Activated CD4-positive, alpha-beta T cell treated with anti-CD3 and anti-CD28 coated beads for 24 hours (primary cell): ENCODE measurements around the gene FAM89B.
"Not testable (repeated sequence)": the region's sequence is repeated elsewhere in the genome, so short reads cannot be mapped to it uniquely, and the experiment has no call there.

Experiments used
- DNase-seq, 2 donors: peaks; one replicate each; pipeline ENCODE4 v3.0.0-alpha.2; 2020; ENCODE audit warnings: low read depth in 2 of 2

Gene FAM89B

GRCh38 chr11:65572356-65573051, at the start of gene FAM89B:
Gene FAM89B (plus strand): TSS chr11:65572538. CDS start chr11:65572670, 132 bp downstream.
- peak; percentile 76 to 85 for DNase-seq

DNA sequence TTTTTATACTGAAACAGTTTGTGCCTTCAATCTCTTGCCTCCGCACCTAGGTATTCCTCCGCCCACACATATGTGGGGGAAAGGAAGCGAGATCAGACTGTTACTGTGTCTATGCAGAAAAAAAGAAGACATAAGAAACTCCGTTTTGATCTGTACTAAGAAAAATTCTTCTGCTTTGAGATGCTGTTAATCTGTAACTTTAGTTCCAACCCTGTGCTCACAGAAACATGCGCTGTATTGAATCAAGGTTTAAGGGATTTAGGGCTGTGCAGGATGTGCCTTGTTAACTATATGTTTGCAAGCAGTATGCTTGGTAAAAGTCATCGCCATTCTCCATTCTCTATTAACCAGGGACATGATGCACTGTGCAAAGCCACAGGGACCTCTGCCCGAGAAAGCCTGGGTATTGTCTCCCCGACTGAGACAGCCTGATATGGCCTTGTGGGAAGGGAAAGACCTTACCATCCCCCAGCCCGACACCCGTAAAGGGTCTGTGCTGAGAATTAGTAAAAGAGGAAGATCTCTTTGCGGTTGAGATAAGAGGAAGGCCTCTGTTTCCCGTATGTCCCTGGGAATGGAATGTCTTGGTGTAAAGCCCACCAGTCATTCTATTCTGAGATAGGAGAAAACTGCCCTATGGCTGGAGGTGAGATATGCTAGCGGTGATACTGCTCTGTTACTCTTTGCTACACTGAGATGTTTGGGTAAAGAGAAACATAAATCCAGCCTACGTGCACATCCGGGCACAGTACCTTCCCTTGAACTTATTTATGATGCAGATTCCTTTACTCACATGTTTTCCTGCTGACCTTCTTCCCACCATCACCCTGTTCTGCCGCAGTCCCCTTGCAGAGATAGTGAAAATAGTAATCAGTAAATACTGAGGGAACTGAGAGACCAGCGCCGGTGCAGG, 49.4 kb upstream of the FAM89B start:
- not testable (repeated sequence) for DNase-seq

DNA sequence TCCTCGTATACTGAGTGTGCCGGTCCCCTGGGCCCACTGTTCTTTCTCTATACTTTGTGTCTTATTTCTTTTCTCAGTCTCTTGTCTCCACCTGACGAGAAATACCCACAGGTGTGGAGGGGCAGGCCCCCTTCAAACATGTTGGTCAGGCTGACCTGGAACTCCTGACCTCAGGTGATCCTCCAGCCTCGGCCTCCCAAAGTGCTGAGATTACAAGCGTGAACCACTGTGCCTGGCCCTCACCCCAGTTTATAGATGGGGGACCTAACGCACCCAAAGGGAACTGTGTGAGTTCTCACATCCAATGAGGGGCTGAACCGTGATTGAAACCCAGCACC, 48.7 kb upstream of the FAM89B start:
- DNase-seq, result not testable (repeated sequence)

DNA sequence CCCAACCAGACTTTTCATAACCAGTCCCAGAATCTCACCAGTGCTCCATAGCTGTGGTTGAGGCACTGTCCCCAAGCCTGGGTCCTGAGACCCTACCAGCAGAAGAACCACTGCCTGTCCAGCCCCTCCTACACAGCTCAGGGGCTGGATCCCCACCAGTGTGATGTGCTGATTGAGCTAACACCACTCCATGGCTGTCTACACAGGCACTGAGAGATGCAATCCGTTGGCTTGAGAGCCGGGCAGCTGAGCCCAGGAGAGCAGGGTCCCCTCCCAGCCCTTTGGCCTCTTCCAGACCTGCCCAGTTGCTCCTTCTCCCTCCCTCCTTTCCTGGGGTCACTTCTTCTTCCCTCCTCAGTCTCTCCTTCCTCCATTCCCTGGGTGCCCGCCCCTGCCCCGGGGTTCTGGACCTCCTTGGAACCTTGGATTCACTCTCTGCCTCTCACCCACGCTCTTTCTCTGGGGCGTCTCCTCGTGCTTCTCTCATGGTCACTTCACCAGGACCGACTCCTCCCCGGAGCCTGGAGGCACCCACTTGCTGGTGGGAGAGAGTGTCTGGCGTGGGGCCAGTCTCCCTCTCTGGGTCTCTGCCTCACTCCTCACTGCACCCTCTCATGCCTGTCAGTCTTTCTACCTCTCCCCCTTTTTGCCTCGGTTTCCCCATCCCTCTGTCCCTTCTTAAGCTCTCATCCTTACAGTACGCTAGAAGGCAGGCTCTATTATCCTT, 48.2 kb upstream of the FAM89B start:
- no peak for DNase-seq

GRCh38 chr11:65524741-65525545, 47.4 kb upstream of the FAM89B start, which contains the start of gene SCYL1:
Gene SCYL1 (plus strand): TSS chr11:65525083. CDS start chr11:65525154, 71 bp downstream.
- peak; percentile 68 to 74 for DNase-seq

DNA sequence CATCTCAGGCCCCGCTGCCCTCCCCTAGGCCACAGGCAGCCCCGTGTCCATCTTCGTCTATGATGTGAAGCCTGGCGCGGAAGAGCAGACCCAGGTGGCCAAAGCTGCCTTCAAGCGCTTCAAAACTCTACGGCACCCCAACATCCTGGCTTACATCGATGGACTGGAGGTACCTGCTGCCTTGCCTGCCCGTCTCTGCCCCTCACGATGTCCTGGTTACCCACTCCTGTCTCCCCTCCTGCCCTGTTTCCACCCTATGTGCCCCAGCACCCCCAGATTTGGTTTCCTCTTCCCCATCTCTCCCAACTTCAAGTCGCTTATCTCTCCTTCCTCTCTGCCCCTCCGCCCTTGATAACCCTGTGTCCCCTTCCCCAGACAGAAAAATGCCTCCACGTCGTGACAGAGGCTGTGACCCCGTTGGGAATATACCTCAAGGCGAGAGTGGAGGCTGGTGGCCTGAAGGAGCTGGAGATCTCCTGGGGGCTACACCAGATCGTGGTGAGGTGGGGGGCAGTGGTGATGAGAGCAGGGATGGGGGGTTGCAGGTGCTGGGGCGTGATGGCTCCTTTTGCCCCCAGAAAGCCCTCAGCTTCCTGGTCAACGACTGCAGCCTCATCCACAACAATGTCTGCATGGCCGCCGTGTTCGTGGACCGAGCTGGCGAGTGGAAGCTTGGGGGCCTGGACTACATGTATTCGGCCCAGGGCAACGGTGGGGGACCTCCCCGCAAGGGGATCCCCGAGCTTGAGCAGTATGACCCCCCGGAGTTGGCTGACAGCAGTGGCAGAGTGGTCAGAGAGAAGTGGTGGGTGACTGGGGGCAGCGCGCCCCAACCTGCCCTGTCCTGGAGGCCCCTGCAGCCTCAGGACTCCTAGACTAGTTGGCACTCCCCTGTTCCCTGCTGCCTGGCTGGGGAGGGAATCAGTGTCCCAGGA, 46.5 kb upstream of the FAM89B start:
- no peak for DNase-seq

- no peak for DNase-seq
Observed at GRCh38 chr11:65526744-65527143, 45.6 kb upstream of the FAM89B start.

DNA sequence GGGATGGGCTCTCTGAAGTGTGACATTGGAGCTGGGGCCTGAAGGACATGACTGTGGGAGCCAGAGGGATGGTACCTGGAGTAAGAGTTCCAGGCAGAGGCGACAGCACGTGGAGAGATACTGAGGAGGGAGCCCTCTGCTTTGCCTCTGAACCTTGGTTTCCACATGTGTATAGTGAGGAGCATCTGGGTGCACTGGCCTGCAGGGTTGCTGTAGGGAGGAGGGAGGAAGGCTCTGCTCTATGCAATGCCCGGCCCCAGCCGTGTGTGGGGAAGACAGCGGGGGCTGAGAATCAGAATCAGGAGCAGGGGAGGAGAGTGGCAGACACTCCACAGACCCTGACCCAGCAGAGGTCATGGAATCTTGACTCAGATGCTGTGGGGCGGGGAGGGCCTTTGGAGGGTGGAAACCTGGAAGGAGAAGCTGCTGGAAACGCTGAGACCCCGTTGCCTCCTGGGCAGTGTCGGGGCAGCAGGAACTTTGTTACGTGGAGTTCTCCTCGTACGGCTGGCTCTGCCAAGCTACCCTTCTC, 43.5 kb upstream of the FAM89B start:
- DNase-seq, result no peak

DNA sequence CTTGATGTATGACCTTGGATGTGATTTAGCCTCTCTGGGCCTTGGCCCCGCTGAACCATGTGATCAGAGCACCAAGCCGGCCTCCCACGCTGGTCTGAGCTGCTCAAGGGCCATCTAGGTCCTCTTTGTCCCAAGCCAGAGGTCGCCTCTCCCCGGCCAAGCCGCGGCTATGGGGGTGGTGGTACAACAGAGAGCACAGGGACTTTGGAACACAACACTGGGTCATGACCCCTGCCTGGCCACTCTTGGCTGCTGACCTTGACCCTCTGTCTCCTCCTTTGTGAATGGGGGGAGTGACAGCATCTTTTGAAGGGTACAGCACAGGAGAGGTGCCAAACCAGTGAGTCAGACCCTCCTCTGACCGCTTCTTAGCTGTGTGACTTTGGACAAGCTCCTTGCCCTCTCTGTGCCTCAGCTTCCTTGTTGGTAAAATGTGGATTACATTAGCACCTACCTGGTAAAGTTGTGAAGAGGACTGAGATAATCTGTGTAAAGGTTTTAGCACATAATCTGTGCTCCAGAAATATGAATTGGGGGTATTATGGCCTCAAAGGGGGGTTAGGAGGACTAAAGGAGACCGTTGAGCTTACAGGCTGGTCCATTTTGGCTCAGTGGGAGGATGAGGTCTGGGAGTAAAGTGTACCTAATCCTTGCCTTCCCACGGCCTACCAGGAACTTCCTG, 42.7 kb upstream of the FAM89B start:
- DNase-seq, result no peak

DNA sequence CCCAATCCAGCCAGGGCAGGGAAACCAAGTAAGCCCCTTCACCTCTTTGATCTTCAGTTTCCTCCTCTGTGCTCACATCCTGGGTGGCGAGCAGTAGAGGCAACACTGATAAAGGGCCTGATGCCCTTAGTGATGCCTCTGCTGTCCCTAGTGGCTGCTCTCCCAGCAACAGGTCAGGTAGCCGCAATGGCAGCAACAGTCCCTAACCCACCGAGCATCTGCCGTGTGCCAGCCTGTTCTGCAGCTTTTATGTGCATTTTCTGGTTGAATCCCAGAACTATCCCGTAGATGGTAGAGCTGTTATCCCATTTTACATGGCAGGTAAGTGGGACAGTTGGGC, 42.2 kb upstream of the FAM89B start:
- DNase-seq, result no peak

GRCh38 chr11:65532388-65533064, 39.8 kb upstream of the FAM89B start:
- DNase-seq, result no peak

DNA sequence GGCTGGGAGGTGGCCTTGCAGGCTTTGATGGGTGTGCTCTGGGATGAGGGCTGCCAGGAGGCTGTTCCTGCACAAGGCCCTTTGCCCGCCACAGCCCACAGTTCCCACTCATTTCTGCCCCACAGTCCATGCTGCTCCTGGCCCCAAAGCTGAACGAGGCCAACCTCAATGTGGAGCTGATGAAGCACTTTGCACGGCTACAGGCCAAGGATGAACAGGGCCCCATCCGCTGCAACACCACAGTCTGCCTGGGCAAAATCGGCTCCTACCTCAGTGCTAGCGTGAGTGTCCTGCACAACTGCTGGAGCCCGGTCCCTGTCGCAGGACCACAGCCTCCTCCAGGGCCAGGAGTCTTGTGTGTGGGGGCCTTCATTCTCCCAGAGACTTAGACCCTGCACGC, 37.2 kb upstream of the FAM89B start:
- no peak for DNase-seq

- no peak for DNase-seq
Observed at GRCh38 chr11:65536412-65537295, 35.7 kb upstream of the FAM89B start.

GRCh38 chr11:65537296-65537597, 35.1 kb upstream of the FAM89B start:
- DNase-seq, result no peak

DNA sequence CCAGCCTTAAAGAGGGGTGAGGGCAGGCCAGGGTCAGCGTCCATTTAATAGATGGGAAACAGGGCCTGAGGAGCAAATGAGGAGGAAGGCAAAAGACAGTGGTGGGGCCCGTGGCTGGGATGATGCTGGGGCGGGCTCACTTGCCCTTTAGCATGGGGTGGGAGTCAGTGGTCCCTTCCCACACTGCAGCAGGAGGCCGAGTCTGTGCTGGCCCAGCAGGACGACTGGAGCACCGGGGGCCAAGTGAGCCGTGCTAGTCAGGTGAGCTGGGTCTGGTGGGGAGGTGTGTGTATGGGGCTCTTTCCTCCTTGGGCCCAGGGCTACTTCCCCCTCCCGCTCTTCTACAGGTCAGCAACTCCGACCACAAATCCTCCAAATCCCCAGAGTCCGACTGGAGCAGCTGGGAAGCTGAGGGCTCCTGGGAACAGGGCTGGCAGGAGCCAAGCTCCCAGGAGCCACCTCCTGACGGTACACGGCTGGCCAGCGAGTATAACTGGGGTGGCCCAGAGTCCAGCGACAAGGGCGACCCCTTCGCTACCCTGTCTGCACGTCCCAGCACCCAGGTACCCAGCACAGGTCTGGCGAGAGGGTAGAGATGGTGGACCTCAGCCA, 34.6 kb upstream of the FAM89B start:
- no peak for DNase-seq

GRCh38 chr11:65538232-65538914, 34.0 kb upstream of the FAM89B start:
- DNase-seq, result no peak
